ENCODE measurements around the gene FLYWCH2.

FLYWCH2 gene

GRCh38 chr16:2846511-2847310 lies 36.3 kb upstream of the FLYWCH2 start:
- Mint-ChIP-seq H3K9me3 (peaks cover 4 to 6% of the 10 kb centered on the region in 2 donors), H3K27ac (peak overlapping the region; percentile 46 to 90), H3K4me1 (peaks cover 54% of the 10 kb centered on the region), H3K4me3 (peak overlapping the region; percentile 18 to 53), H3K27me3 (peaks cover 23% of the 10 kb centered on the region)
- DNase-seq (peak; percentile 38 to 64), ATAC-seq (peak; percentile 85)

DNA sequence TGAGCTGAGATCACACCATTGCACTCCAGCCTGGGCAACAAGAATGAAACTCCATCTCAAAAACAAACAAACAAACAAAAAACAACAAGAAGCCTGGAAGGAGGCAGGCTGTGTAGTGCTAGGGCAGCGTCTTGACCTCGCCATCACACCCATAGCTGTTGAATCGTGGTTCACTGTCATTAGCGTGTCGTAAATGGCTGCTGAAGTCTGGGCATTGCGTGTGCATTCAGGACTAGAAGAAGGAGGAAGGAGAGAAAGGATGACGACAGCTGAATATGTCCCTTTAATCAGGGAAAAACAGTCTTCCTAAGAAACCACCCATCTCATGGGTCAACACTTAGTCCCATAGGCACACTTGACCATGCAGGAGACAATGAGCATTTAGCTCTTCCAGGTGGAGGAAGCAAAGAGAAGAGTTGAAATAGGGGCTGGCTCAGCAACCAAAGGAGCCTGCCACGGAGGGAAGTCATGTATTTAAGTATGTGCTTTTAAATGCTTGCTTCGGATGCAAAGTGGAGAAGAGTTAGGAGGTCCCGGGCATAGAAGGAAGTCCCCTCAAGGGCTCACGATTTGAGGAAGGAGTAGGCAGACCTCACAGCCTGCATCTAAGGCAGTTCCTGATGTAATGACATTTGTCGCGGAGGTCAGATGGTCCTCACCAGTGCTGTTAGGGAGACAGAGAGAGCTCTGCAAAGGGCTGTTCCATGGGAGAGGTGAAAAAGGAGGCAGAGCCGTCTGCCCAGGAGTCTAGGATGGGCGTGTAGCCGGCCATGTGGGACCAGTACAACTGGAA lies 33.9 kb upstream of the FLYWCH2 start:
- no peak for ATAC-seq
- DNase-seq: no peak
- peaks cover 3 to 11% of the 10 kb centered on the region in 2 donors for H3K9me3 Mint-ChIP-seq

GRCh38 chr16:2852003-2852730 lies 30.8 kb upstream of the FLYWCH2 start:
- Mint-ChIP-seq H3K4me3 (no peak overlapping the region), H3K27ac (no peak overlapping the region), H3K27me3 (peaks cover 23% of the 10 kb centered on the region), H3K4me1 (peaks cover 26% of the 10 kb centered on the region), H3K9me3 (peaks cover 10 to 20% of the 10 kb centered on the region in 2 donors)
- DNase-seq: no peak
- no peak for ATAC-seq

More for the DNA sequence above, 33.9 kb upstream of the FLYWCH2 start:
- Mint-ChIP-seq H3K27ac (peak overlapping the region in 1 of 2 donors; percentile 45), H3K27me3 (peaks cover 23% of the 10 kb centered on the region), H3K4me3 (no peak overlapping the region), H3K4me1 (peaks cover 41% of the 10 kb centered on the region)

DNA sequence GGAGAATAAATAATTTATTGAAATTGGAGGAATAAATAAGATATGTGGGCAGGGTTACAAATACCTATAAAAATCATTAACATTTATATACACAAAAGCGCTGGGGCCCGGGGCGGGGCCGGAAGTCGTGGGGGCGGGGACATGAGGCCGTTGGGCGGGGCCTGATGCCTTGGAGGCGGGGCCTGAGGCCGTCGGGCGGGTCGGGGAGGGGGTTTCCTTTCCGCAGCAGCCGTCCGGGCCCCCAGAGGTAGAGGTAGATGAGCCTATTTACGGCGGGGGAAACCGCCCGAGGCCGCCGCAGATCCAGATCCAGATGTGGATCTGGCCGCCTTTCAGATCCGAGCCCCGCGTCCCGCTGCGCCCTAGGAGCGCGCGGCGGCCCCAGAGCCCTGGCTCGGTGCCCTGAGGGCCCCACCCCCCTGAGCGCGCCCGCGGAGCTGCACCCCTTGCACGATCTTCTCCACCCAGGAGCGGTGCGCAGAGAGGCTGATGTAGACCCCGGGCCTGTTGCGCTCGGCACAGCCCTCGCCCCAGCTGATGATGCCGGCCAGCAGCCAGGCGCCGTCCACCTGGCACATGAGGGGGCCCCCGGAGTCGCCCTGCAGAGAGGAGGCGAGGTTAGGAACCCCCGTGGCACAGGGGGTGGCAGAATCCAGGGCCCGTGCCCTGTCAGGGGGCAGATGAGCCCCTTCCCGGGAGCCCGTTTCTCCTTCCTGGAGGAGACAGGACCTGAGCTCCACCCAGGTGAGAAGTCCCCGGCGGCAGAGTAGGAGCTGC lies 30.1 kb upstream of the FLYWCH2 start:
- DNase-seq (no peak), ATAC-seq (no peak)
- Mint-ChIP-seq H3K4me1 (peaks cover 25% of the 10 kb centered on the region), H3K27ac (no peak overlapping the region), H3K27me3 (peaks cover 30% of the 10 kb centered on the region), H3K4me3 (no peak overlapping the region), H3K9me3 (peaks cover 10 to 20% of the 10 kb centered on the region in 2 donors)

DNA sequence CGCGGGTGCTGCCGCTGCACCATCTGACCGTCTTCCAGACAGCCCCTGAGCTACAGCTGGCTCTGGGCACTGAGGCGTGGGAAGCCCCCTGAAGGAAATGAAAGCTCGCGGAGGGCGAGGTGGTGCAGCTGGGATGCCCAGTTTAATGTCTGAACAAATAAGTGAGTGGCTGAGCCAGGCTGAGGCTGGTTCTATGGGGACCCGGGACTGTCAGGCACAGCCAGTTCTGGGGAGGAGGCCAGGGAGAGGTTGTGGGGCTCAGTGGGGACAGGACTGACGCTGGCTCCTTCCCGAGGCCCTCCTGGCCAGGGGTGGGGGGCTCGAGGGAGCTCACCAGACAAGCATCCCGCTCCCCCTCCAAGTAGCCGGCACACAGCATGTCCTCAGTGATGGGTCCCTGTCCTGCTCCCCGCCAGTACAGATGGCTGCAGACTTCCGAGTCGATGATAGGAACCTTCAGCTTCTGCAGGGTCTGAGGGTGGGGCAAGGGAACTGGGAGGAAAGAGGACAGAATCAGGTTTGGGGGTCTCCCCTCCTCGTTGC lies 29.4 kb upstream of the FLYWCH2 start:
- H3K27me3 Mint-ChIP-seq: peaks cover 37% of the 10 kb centered on the region
- no peak for ATAC-seq
- H3K4me3 Mint-ChIP-seq: no peak overlapping the region

DNA sequence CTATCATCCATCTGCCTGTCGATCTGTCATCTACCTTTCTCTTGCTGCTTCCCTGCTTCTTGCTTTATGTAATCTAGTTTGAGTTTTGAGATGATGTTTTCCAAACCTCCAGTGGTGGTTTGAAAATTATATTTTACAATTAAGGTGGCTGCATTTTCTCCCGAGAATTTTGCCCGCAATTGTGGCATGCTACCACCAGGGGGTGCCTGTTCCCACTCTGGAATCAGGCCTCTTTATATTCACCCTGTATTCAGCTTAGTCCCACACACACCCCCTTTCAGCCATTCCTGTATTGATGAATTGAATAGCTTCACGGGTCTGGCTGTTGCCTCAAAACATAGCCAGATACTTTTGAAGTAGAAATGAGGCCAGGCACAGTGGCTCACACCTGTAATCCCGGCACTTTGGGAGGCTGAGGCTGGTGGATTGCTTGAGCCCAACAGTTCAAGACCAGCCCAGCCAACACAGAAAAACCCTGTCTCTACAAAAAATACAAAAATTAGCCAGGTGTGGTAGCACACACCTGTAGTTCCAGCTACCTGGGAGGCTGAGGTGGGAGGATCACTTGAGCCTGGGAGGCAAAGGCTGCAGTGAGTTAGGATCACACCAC lies 28.2 kb upstream of the FLYWCH2 start:
- DNase-seq (no peak), ATAC-seq (no peak)
- peaks cover 24% of the 10 kb centered on the region for H3K4me1 Mint-ChIP-seq
- no peak overlapping the region for H3K4me3 Mint-ChIP-seq
- H3K27ac Mint-ChIP-seq: peak overlapping the region in 1 of 2 donors; percentile 51
- peaks cover 10 to 20% of the 10 kb centered on the region in 2 donors for H3K9me3 Mint-ChIP-seq
- peaks cover 31% of the 10 kb centered on the region for H3K27me3 Mint-ChIP-seq

More for the DNA sequence above, 29.4 kb upstream of the FLYWCH2 start:
- Mint-ChIP-seq H3K4me1 (peaks cover 29% of the 10 kb centered on the region), H3K27ac (no peak overlapping the region), H3K9me3 (peaks cover 10 to 20% of the 10 kb centered on the region in 2 donors)
- DNase-seq: no peak

DNA sequence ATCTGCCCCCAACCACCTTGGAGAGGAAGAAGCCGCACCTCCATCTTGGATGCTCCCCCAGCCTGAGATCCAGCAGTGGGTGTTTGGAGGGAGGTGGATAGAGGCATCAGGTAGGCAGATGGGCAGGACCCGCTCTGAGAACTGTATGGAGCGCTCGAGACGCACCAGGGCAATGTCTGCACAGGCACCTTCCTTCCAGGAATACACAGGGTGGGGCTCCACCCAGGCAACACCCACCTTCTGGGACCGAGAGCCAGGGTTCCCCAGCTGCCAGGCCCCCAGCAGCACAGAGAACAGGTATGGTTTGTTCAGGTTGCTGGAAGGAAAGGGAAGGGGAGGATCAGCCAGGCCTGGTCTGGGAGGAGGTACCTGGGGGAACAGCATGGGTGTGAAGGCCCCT lies 27.5 kb upstream of the FLYWCH2 start:
- ATAC-seq: no peak
- Mint-ChIP-seq H3K4me3 (no peak overlapping the region), H3K4me1 (peaks cover 24% of the 10 kb centered on the region), H3K27ac (no peak overlapping the region), H3K27me3 (peaks cover 31% of the 10 kb centered on the region), H3K9me3 (peaks cover 10 to 26% of the 10 kb centered on the region in 2 donors)
- DNase-seq: no peak

DNA sequence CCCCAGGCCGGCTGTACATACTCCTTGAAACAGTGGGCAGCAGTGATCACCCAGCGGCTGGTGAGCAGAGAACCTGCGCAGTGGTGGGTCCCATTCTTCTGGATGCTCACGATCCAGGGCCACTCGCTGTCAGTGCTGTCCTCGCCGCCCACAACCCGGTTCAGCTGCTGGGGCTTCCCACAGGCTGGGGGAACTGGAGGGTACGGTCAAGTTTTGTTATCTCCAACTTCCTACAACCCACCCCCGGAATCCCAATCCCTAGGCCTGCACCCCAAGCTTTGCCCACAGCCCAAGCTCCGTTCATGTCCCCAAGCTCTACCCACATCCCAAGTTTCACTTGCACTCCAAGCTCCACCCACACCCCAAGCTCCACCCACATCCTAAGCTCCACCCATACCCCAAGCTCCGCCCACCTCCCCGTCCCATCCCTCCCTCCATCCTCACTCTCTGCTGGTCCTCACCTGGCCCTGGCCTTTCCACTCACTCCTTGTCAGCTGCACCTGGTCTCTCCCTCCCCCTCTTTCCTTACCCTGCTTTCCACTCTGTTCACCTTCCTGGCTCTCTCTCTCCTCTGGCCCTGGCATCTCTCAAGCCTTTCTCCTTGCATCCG lies 26.8 kb upstream of the FLYWCH2 start:
- Mint-ChIP-seq H3K9me3 (peaks cover 10 to 31% of the 10 kb centered on the region in 2 donors), H3K4me3 (no peak overlapping the region), H3K27ac (no peak overlapping the region), H3K27me3 (peaks cover 30% of the 10 kb centered on the region), H3K4me1 (peaks cover 24% of the 10 kb centered on the region)
- ATAC-seq (no peak), DNase-seq (no peak)

DNA sequence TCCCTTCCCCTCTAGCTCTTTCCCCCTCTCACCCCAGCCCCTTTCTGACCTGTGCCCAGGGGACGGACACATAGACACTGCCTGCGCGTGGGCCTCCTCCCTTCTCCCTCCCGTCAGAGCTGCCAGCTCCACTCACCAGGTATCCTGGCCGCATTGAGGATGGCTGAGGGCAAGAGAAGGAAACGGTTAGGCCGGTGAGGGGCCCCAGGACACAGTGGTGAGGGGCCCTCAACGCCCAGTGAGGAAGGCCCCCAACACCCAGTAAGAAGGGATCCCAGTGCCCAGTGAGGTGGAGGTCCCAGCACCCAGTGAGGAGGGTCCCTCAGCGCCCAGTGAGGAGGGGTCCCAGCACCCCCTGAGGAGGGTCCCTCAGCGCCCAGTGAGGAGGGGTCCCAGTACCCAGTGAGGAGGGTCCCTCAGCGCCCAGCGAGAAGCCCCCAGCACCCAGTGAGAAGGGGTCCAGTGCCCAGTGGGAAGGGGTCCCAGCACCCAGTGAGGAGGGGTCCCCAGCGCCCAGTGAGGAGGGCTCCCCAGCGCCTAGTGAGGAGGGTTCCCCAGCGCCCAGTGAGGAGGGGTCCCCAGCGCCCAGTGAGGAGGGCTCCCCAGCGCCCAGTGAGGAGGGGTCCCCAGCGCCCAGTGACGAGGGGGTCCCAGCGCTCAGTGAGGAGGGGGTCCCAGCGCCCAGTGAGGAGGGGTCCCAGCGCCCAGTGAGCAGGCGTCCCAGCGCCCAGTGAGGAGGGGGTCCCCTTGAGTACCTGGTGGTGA lies 26.1 kb upstream of the FLYWCH2 start:
- H3K9me3 Mint-ChIP-seq: peaks cover 10 to 35% of the 10 kb centered on the region in 2 donors
- H3K4me1 Mint-ChIP-seq: peaks cover 24% of the 10 kb centered on the region
- peak overlapping the region in 1 of 2 donors; percentile 31 for H3K4me3 Mint-ChIP-seq
- no peak overlapping the region for H3K27ac Mint-ChIP-seq
- peaks cover 30% of the 10 kb centered on the region for H3K27me3 Mint-ChIP-seq
- ATAC-seq (peak; percentile 24), DNase-seq (no peak)

GRCh38 chr16:2857451-2858244 lies 25.4 kb upstream of the FLYWCH2 start, which contains the start of gene PRSS22:
PRSS22 (minus strand) TSS chr16:2858170; CDS start chr16:2858104, 66 bp downstream.
- Mint-ChIP-seq H3K4me1 (peaks cover 24% of the 10 kb centered on the region), H3K27me3 (peaks cover 30% of the 10 kb centered on the region), H3K27ac (peak within 1 kb of the TSS; percentile 15 to 48), H3K4me3 (peak within 1 kb of the TSS; percentile 82 to 84), H3K9me3 (peaks cover 10 to 35% of the 10 kb centered on the region in 2 donors)
- DNase-seq: no peak
- ATAC-seq: peak; percentile 62

GRCh38 chr16:2858245-2859025 lies 24.6 kb upstream of the FLYWCH2 start:
- peaks cover 30% of the 10 kb centered on the region for H3K27me3 Mint-ChIP-seq
- H3K27ac Mint-ChIP-seq: no peak overlapping the region
- ATAC-seq (peak; percentile 14), DNase-seq (no peak)
- H3K9me3 Mint-ChIP-seq: peaks cover 10 to 31% of the 10 kb centered on the region in 2 donors
- peaks cover 24% of the 10 kb centered on the region for H3K4me1 Mint-ChIP-seq
- peak overlapping the region in 1 of 2 donors; percentile 24 for H3K4me3 Mint-ChIP-seq

DNA sequence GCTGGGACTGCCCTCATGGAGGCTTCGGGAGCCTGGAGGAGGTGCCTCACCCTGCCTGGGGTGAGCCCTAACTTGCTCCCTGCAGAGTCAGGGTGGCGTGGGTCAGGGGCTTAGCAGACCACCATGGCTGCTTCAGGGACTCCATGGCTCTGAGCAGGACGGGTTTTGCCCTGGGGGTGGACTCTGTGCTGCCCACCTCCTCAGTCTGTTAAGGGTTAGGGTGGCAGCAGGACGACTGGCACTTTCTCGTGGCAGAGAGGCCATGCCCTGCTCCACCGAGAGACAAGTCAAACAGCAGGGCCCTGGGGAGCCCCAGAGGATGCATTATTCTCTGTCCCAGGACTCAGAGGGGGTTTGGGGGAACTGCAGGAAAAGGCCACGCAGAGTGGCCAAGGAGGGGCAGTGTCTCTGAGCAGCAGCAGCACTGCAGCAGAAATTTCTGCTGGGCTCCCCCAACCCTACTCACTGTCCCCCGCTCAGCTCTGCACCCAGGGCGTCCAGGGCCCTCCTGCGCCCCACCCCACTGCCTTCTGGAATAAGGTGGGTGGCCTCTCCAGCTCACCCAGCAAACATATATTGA lies 23.2 kb upstream of the FLYWCH2 start:
- ATAC-seq: no peak
- H3K27me3 Mint-ChIP-seq: peaks cover 30% of the 10 kb centered on the region

More for the DNA sequence above, 23.2 kb upstream of the FLYWCH2 start:
- Mint-ChIP-seq H3K9me3 (peaks cover under 1 to 18% of the 10 kb centered on the region in 2 donors), H3K4me1 (peaks cover 24% of the 10 kb centered on the region), H3K27ac (no peak overlapping the region), H3K4me3 (no peak overlapping the region)
- DNase-seq: no peak
